K562 (cell line): Measurements from ENCODE around the gene PPDPF. TPM values are rescaled to one million over a fixed set of nuclear protein-coding genes. Genes with fewer than 3 reads are reported as not detected.

Experiments used
- ATAC-seq: fragments of 200-7000 bp; cut with Tn5 transposase; 3 replicates; pipeline ENCODE4 v1.9.1; 2020; ENCODE audit warnings: moderate library complexity
- BruUV-seq: library from RNA; stranded (reverse); fragments of 400-500 nt; replicated peaks from 2 replicates; lab custom pipeline; 2021; lab: Mats Ljungman, UMichigan
- CTCF ChIA-PET: fragments of 300-600 bp; formaldehyde crosslinking; extraction: SDS; loops from one replicate; lab custom pipeline; 2021; ENCODE audit warnings: low intra/inter-chr PET ratio; lab: Yijun Ruan, JAX
- POLR2A ChIA-PET: fragments of 300-600, 350-650 bp; sonication (Branson Sonifier 250); formaldehyde crosslinking; extraction: SDS; loops from one replicate; lab custom pipeline; 2021; ENCODE audit warnings: antibody characterized with exemption, inconsistent platforms; lab: Yijun Ruan, JAX
- DNase-seq, 4 experiments: peaks; one replicate each; pipeline versions ENCODE4 v3.0.0 to v3.0.0-alpha.2; 2011 to 2018; ENCODE audit warnings: low spot score in 3 of 4, mixed read lengths in 3 of 4; ENCODE audit errors: extremely low read depth in 1 of 4
- FAIRE-seq: peaks from 2 replicates; lab custom pipeline; 2011; peaks lifted over from hg19 to GRCh38; lab: Jason Lieb, UNC
- H2AFZ ChIP-seq: 2 replicates; pipeline ENCODE4 v1.6.0; 2011; ENCODE audit warnings: low read depth, low read length, control low read depth, inconsistent platforms
- H3K27ac ChIP-seq: fragments of 200-600 bp; 3 replicates; pipeline ENCODE4 v1.8.0; 2011; ENCODE audit warnings: low read depth, mild to moderate bottlenecking, control low read depth, inconsistent platforms, low read length, moderate library complexity, mixed read lengths; ENCODE audit errors: extremely low read depth
- H3K27me3 ChIP-seq, 2 experiments: fragments of 300-600 bp in 1 of 2; 2 replicates in 1 of 2; 3 replicates in 1 of 2; pipeline versions ENCODE4 v1.6.0 to v1.8.0; 2011; ENCODE audit warnings: inconsistent platforms in 2 of 2, low read length in 2 of 2, mild to moderate bottlenecking in 1 of 2, mixed read lengths in 1 of 2, moderate library complexity in 1 of 2; ENCODE audit not compliant: control insufficient read depth in 2 of 2, insufficient read depth in 2 of 2
- H3K36me3 ChIP-seq: fragments of 300-600 bp; 3 replicates; pipeline ENCODE4 v1.8.0; 2011; ENCODE audit warnings: mild to moderate bottlenecking, low read length, inconsistent platforms; ENCODE audit not compliant: control insufficient read depth, insufficient read depth
- H3K4me1 ChIP-seq, 2 experiments: fragments of 200-600 bp in 1 of 2; replicated peaks in 1 of 2; 2 replicates in 1 of 2; 3 replicates in 1 of 2; pipeline versions ENCODE4 v1.5.1 to v1.8.0; 2011; ENCODE audit warnings: inconsistent platforms in 2 of 2, low read length in 2 of 2, mild to moderate bottlenecking in 1 of 2, mixed read lengths in 1 of 2, moderate library complexity in 1 of 2; ENCODE audit not compliant: control insufficient read depth in 2 of 2, insufficient read depth in 2 of 2
- H3K4me2 ChIP-seq: 2 replicates; pipeline ENCODE4 v1.6.1; 2011; ENCODE audit warnings: low read length, control low read depth, inconsistent platforms, mixed read lengths; ENCODE audit not compliant: insufficient read depth
- H3K4me3 ChIP-seq: fragments of 200-600 bp; sonication (generic), shearing (Covaris generic); 2 replicates; pipeline ENCODE4 v1.5.1; 2016; ENCODE audit warnings: control low read depth, inconsistent platforms
- H3K79me2 ChIP-seq: fragments of 200-600 bp; 3 replicates; pipeline ENCODE4 v1.8.0; 2011; ENCODE audit warnings: low read length, inconsistent platforms; ENCODE audit not compliant: control insufficient read depth, insufficient read depth
- H3K9ac ChIP-seq, 2 experiments: 2 replicates each; pipeline versions ENCODE4 v1.6.0 to v1.6.1; 2011; ENCODE audit warnings: low read depth in 2 of 2, low read length in 2 of 2, control low read depth in 1 of 2, inconsistent platforms in 1 of 2, mild to moderate bottlenecking in 1 of 2, mixed read lengths in 1 of 2; ENCODE audit not compliant: insufficient read depth in 1 of 2
- H3K9me1 ChIP-seq: one replicate; pipeline ENCODE4 v1.6.0; 2011; ENCODE audit warnings: inconsistent platforms, mild to moderate bottlenecking, low read length, moderate library complexity; ENCODE audit not compliant: control insufficient read depth, insufficient read depth
- H3K9me3 ChIP-seq: replicated peaks from 2 replicates; pipeline ENCODE4 v1.5.1; 2011; ENCODE audit warnings: low read depth, low read length, inconsistent platforms; ENCODE audit not compliant: control insufficient read depth, insufficient read depth
- H4K20me1 ChIP-seq: replicated peaks from 2 replicates; pipeline ENCODE4 v1.6.1; 2011; ENCODE audit warnings: low read length, inconsistent platforms, mixed read lengths; ENCODE audit not compliant: control insufficient read depth, insufficient read depth
- ATF4 ChIP-seq: fragments of 450-650 bp; formaldehyde crosslinking; IDR thresholded peaks from 2 replicates; pipeline ENCODE4 v1.4.0; 2022; ENCODE audit warnings: mild to moderate bottlenecking, moderate library complexity
- EHMT2 ChIP-seq: fragments of 450-650 bp; IDR thresholded peaks from 2 replicates; pipeline ENCODE4 v1.6.1; 2018; ENCODE audit warnings: antibody characterized with exemption
- MAZ ChIP-seq, 2 experiments: fragments of 450-650 bp in 1 of 2; sonication (generic) in 1 of 2; formaldehyde crosslinking; IDR thresholded peaks in 1 of 2; conservative IDR thresholded peaks in 1 of 2; 2 replicates each; pipeline versions ENCODE4 v1.4.0 to v1.5.0; 2020; ENCODE audit warnings: mild to moderate bottlenecking in 1 of 2, missing genetic modification reagents in 1 of 2
- NR3C1 ChIP-seq: sonication (generic); formaldehyde crosslinking; IDR thresholded peaks from 2 replicates; pipeline ENCODE4 v1.8.1; 2022; ENCODE audit warnings: missing genetic modification reagents
- PHB2 ChIP-seq: fragments of 450-650 bp; IDR thresholded peaks from 2 replicates; pipeline ENCODE4 v1.6.1; 2017; ENCODE audit warnings: low read depth
- PKNOX1 ChIP-seq: fragments of 450-650 bp; IDR thresholded peaks from 2 replicates; pipeline ENCODE4 v1.6.1; 2016
- PML ChIP-seq: IDR thresholded peaks from 2 replicates; pipeline ENCODE4 v1.6.1; 2012; ENCODE audit warnings: low read length, inconsistent platforms
- RB1 ChIP-seq: fragments of 450-650 bp; IDR thresholded peaks from 2 replicates; pipeline ENCODE4 v1.6.1; 2017; ENCODE audit warnings: low read depth, mild to moderate bottlenecking
- SMARCA5 ChIP-seq: fragments of 450-650 bp; IDR thresholded peaks from 2 replicates; pipeline ENCODE4 v1.6.1; 2016
- TAF1 ChIP-seq: IDR thresholded peaks from 2 replicates; pipeline ENCODE4 v1.6.1; 2011; ENCODE audit warnings: mild to moderate bottlenecking, low read length, moderate library complexity; ENCODE audit not compliant: insufficient read depth, control insufficient read depth, severe bottlenecking; ENCODE audit errors: extremely low read depth
- TCF3 ChIP-seq: sonication (generic); formaldehyde crosslinking; IDR thresholded peaks from 2 replicates; pipeline ENCODE4 v1.4.0; 2020; ENCODE audit warnings: mild to moderate bottlenecking, missing genetic modification reagents
- ZBTB1 ChIP-seq: sonication (generic); formaldehyde crosslinking; IDR thresholded peaks from 2 replicates; pipeline ENCODE4 v1.8.1; 2023; ENCODE audit warnings: missing genetic modification reagents, low read depth, mild to moderate bottlenecking, borderline replicate concordance
- ZNF174 ChIP-seq: fragments of 250-450 bp; sonication (Bioruptor Pico); IDR thresholded peaks from 2 replicates; pipeline ENCODE4 v1.4.0; 2020; ENCODE audit warnings: mild to moderate bottlenecking
- ZNF76 ChIP-seq: fragments of 250-450 bp; sonication (Bioruptor Pico); IDR thresholded peaks from 2 replicates; pipeline ENCODE4 v1.4.0; 2020; ENCODE audit warnings: mild to moderate bottlenecking, moderate library complexity, borderline replicate concordance
- WGBS: fragments of 100-300 bp; shearing (Covaris generic); methylation state at CpG from one replicate; pipeline ENCODE4 v1.1.6; 2016; ENCODE audit warnings: low coverage, mixed read lengths; ENCODE audit not compliant: insufficient coverage; ENCODE audit errors: missing lambda C conversion rate; 5-methylcytosine and 5-hydroxymethylcytosine counted together
- in situ Hi-C: fragments of 300-500 bp; cut with MboI; formaldehyde crosslinking; loops from 4 replicates; pipeline ENCODE4 v1.15.0; 2018; ENCODE audit warnings: inconsistent platforms, mixed read lengths
- intact Hi-C: fragments of 100-400 bp; cut with micrococcal nuclease; formaldehyde crosslinking; loops from 2 replicates; pipeline ENCODE4 v1.14.2; 2022
- polyA plus RNA-seq, 8 experiments: library from polyadenylated mRNA; depleted of rRNA in 4 of 8; stranded (reverse) in 5 of 8; unstranded in 3 of 8; fragments of >200 nt; fragmentation: Nextera tagmentation in 2 of 8; fragmentation: Illumina TruSeq in 1 of 8; extraction: Ambion mirVana in 2 of 8; extraction: Trizol in 1 of 8; gene quantifications; 2 replicates each; pipeline versions ENCODE4 v1.2.1 to v1.2.3, GENCODE V29; 2011 to 2014; ENCODE audit warnings: inconsistent platforms in 1 of 8, missing spikeins in 1 of 8
- total RNA-seq, 7 experiments: library from RNA; depleted of rRNA in 6 of 7; stranded (reverse); fragments of >200 nt in 6 of 7; fragmentation: Illumina TruSeq in 2 of 7; extraction: Trizol in 2 of 7; gene quantifications; 2 replicates each; pipeline versions ENCODE4 v1.2.1 to v1.2.3, GENCODE V29; 2011 to 2021; ENCODE audit warnings: low replicate concordance in 1 of 7

PPDPF gene
- total and polyA plus RNA-seq, 9 of the 15 experiments (the other 6 are each of a cell fraction or from before 2014, with no cell fraction given) = 0.77 to 233 (median 10.5) TPM

GRCh38 chr20:63484236-63484635 is 36.3 kb upstream of the PPDPF start:
- Histone ChIP-seq H3K36me3 (no peaks in the 10 kb centered on the region), H3K27ac (no peak overlapping the region), H3K4me1 (peaks cover 0 to 30% of the 10 kb centered on the region in 2 experiments; a peak in 2 of 5 replicates), H3K9me1 (no peaks in the 10 kb centered on the region), H3K9me3 (no peaks in the 10 kb centered on the region), H3K4me3 (no peak overlapping the region), H3K27me3 (peaks cover 16 to 41% of the 10 kb centered on the region in 2 experiments; a peak in 4 of 5 replicates), H4K20me1 (0 out of 2 replicates have a peak, but pooled peaks cover 14% of the 10 kb centered on the region), H3K79me2 (no peaks in the 10 kb centered on the region), H2AFZ (no peak overlapping the region), H3K9ac (no peak overlapping the region), H3K4me2 (no peak overlapping the region)
- no peak for ATAC-seq
- CTCF ChIA-PET = no interaction called here
- no peak for DNase-seq
- TF ChIP-seq TCF3 = no peak
- no peak for TF ChIP-seq SMARCA5
- TF ChIP-seq PKNOX1 = no peak
- no peak for TF ChIP-seq PML
- TF ChIP-seq EHMT2 = no peak
- no peak for TF ChIP-seq MAZ (CRISPR knock-in tag; conservative IDR thresholded peaks at IDR 0.05 in 1 of 2, IDR thresholded peaks at IDR 0.05 in 1 of 2)
- TF ChIP-seq ZNF76 = no peak
- no peak for TF ChIP-seq ATF4 (CRISPR knock-in tag)
- TF ChIP-seq NR3C1 (CRISPR knock-in tag) = no peak
- no peak for TF ChIP-seq ZNF174
- no peak for TF ChIP-seq RB1
- TF ChIP-seq TAF1 = no peak
- TF ChIP-seq PHB2 = no peak
- TF ChIP-seq ZBTB1 (CRISPR knock-in tag) = no peak
- 3% methylated on average over 17 of the region's 17 CpGs for WGBS
- no TSS peak for BruUV-seq
- no peak for FAIRE-seq
- intact Hi-C loops = no loop called here
- in situ Hi-C loops = no loop called here
- POLR2A ChIA-PET = no interaction called here
